ENCODE data around the gene ATP6V0B.

ATP6V0B gene

GRCh38 chr1:43965316-43965715, 9.4 kb upstream of the ATP6V0B start:
- peaks cover 5% of the 10 kb centered on the region for H3K36me3 Mint-ChIP-seq (ENCODE audit: insufficient read depth)
- no peak for DNase-seq (ENCODE audit: low spot score in 2 of 2)
- H3K9me3 Mint-ChIP-seq: no peaks in the 10 kb centered on the region
- H3K27me3 Mint-ChIP-seq: no peaks in the 10 kb centered on the region
- H3K4me3 Mint-ChIP-seq: no peak overlapping the region
- no peak overlapping the region for H3K27ac Mint-ChIP-seq (ENCODE audit: low read depth)
- H3K4me1 Mint-ChIP-seq: peaks cover 11% of the 10 kb centered on the region
- no peak for ATAC-seq (replicated peaks; ENCODE audit: extremely low read depth, poor library complexity, severe bottlenecking)

GRCh38 chr1:43968348-43968948, 6.3 kb upstream of the ATP6V0B start:
- Mint-ChIP-seq H3K27ac (ENCODE audit: low read depth) (no peak overlapping the region), H3K27me3 (no peaks in the 10 kb centered on the region), H3K4me1 (peaks cover 22% of the 10 kb centered on the region), H3K4me3 (no peak overlapping the region), H3K36me3 (ENCODE audit: insufficient read depth) (peaks cover 5% of the 10 kb centered on the region), H3K9me3 (no peaks in the 10 kb centered on the region)
- no peak for DNase-seq (ENCODE audit: low spot score in 2 of 2)
- ATAC-seq (replicated peaks; ENCODE audit: extremely low read depth, poor library complexity, severe bottlenecking): no peak

GRCh38 chr1:43969416-43969745, 5.4 kb upstream of the ATP6V0B start:
- Mint-ChIP-seq H3K4me3 (peak overlapping the region; percentile 80), H3K27me3 (no peaks in the 10 kb centered on the region), H3K9me3 (no peaks in the 10 kb centered on the region), H3K36me3 (ENCODE audit: insufficient read depth) (peaks cover 7% of the 10 kb centered on the region), H3K4me1 (peaks cover 31% of the 10 kb centered on the region), H3K27ac (ENCODE audit: low read depth) (peak overlapping the region; percentile 39)
- DNase-seq (ENCODE audit: low spot score in 2 of 2) (no peak), ATAC-seq (replicated peaks; ENCODE audit: extremely low read depth, poor library complexity, severe bottlenecking) (no peak)

- Mint-ChIP-seq H3K27ac (ENCODE audit: low read depth) (peak within 1 kb of the TSS; percentile 39), H3K36me3 (ENCODE audit: insufficient read depth) (peaks cover 7% of the 10 kb centered on the region), H3K27me3 (no peaks in the 10 kb centered on the region), H3K9me3 (no peaks in the 10 kb centered on the region), H3K4me3 (peak within 1 kb of the TSS; percentile 80), H3K4me1 (peaks cover 32% of the 10 kb centered on the region)
- ATAC-seq (replicated peaks; ENCODE audit: extremely low read depth, poor library complexity, severe bottlenecking) (peak; percentile 91), DNase-seq (ENCODE audit: low spot score in 2 of 2) (peak; percentile 75 to 84)
Observed at GRCh38 chr1:43969746-43970466, 4.9 kb upstream of the ATP6V0B start, which contains the start of gene DPH2. Gene DPH2 (plus strand): TSS chr1:43970010. CDS start chr1:43970176, 166 bp downstream.

GRCh38 chr1:43970502-43970901, 4.3 kb upstream of the ATP6V0B start:
- Mint-ChIP-seq H3K27ac (ENCODE audit: low read depth) (peak overlapping the region; percentile 27), H3K36me3 (ENCODE audit: insufficient read depth) (peaks cover 7% of the 10 kb centered on the region), H3K9me3 (no peaks in the 10 kb centered on the region), H3K4me1 (peaks cover 32% of the 10 kb centered on the region), H3K27me3 (no peaks in the 10 kb centered on the region), H3K4me3 (peak overlapping the region; percentile 80)
- ATAC-seq (replicated peaks; ENCODE audit: extremely low read depth, poor library complexity, severe bottlenecking) (no peak), DNase-seq (ENCODE audit: low spot score in 2 of 2) (no peak)

GRCh38 chr1:43970911-43971310, 3.8 kb upstream of the ATP6V0B start:
- DNase-seq (ENCODE audit: low spot score in 2 of 2): no peak
- Mint-ChIP-seq H3K27ac (ENCODE audit: low read depth) (no peak overlapping the region), H3K4me3 (peak overlapping the region; percentile 80), H3K27me3 (no peaks in the 10 kb centered on the region), H3K36me3 (ENCODE audit: insufficient read depth) (peaks cover 7% of the 10 kb centered on the region), H3K9me3 (no peaks in the 10 kb centered on the region), H3K4me1 (peaks cover 32% of the 10 kb centered on the region)
- ATAC-seq (replicated peaks; ENCODE audit: extremely low read depth, poor library complexity, severe bottlenecking): no peak

GRCh38 chr1:43971336-43971980, 3.3 kb upstream of the ATP6V0B start:
- no peak overlapping the region for H3K27ac Mint-ChIP-seq (ENCODE audit: low read depth)
- peaks cover 35% of the 10 kb centered on the region for H3K4me1 Mint-ChIP-seq
- no peaks in the 10 kb centered on the region for H3K9me3 Mint-ChIP-seq
- H3K36me3 Mint-ChIP-seq (ENCODE audit: insufficient read depth): peaks cover 7% of the 10 kb centered on the region
- ATAC-seq (replicated peaks; ENCODE audit: extremely low read depth, poor library complexity, severe bottlenecking) (no peak), DNase-seq (ENCODE audit: low spot score in 2 of 2) (no peak)
- H3K4me3 Mint-ChIP-seq: peak overlapping the region; percentile 80
- no peaks in the 10 kb centered on the region for H3K27me3 Mint-ChIP-seq

GRCh38 chr1:43973981-43974442, 748 bp upstream of the ATP6V0B start:
- Mint-ChIP-seq H3K27ac (ENCODE audit: low read depth) (peak overlapping the region; percentile 88), H3K4me1 (peaks cover 52% of the 10 kb centered on the region), H3K4me3 (peak overlapping the region; percentile 89), H3K27me3 (no peaks in the 10 kb centered on the region), H3K36me3 (ENCODE audit: insufficient read depth) (peaks cover 15% of the 10 kb centered on the region), H3K9me3 (no peaks in the 10 kb centered on the region)
- ATAC-seq (replicated peaks; ENCODE audit: extremely low read depth, poor library complexity, severe bottlenecking): no peak
- no peak for DNase-seq (ENCODE audit: low spot score in 2 of 2)

- peaks cover 14% of the 10 kb centered on the region for H3K36me3 Mint-ChIP-seq (ENCODE audit: insufficient read depth)
- H3K27ac Mint-ChIP-seq (ENCODE audit: low read depth): peak overlapping the region; percentile 88
- peak; percentile 4 for ATAC-seq (replicated peaks; ENCODE audit: extremely low read depth, poor library complexity, severe bottlenecking)
- H3K4me3 Mint-ChIP-seq: peak overlapping the region; percentile 89
- no peaks in the 10 kb centered on the region for H3K9me3 Mint-ChIP-seq
- H3K4me1 Mint-ChIP-seq: peaks cover 41% of the 10 kb centered on the region
- no peak for DNase-seq (ENCODE audit: low spot score in 2 of 2)
- H3K27me3 Mint-ChIP-seq: no peaks in the 10 kb centered on the region
Observed at GRCh38 chr1:43975249-43975961, 645 bp downstream of the ATP6V0B start.

GRCh38 chr1:43976045-43976444, 1.3 kb downstream of the ATP6V0B start:
- Mint-ChIP-seq H3K9me3 (no peaks in the 10 kb centered on the region), H3K27ac (ENCODE audit: low read depth) (peak overlapping the region; percentile 88), H3K4me3 (peak overlapping the region; percentile 89)

GRCh38 chr1:43976890-43977289, 2.1 kb downstream of the ATP6V0B start:
- no peak overlapping the region for H3K27ac Mint-ChIP-seq (ENCODE audit: low read depth)
- no peak for DNase-seq (ENCODE audit: low spot score in 2 of 2)
- peak overlapping the region; percentile 89 for H3K4me3 Mint-ChIP-seq
- H3K27me3 Mint-ChIP-seq: no peaks in the 10 kb centered on the region
- H3K9me3 Mint-ChIP-seq: no peaks in the 10 kb centered on the region
- ATAC-seq (replicated peaks; ENCODE audit: extremely low read depth, poor library complexity, severe bottlenecking): no peak
- H3K36me3 Mint-ChIP-seq (ENCODE audit: insufficient read depth): peaks cover 14% of the 10 kb centered on the region
- peaks cover 38% of the 10 kb centered on the region for H3K4me1 Mint-ChIP-seq

More at GRCh38 chr1:43976045-43976444, 1.3 kb downstream of the ATP6V0B start:
- Mint-ChIP-seq H3K27me3 (no peaks in the 10 kb centered on the region), H3K4me1 (peaks cover 42% of the 10 kb centered on the region), H3K36me3 (ENCODE audit: insufficient read depth) (peaks cover 14% of the 10 kb centered on the region)
- ATAC-seq (replicated peaks; ENCODE audit: extremely low read depth, poor library complexity, severe bottlenecking) (no peak), DNase-seq (ENCODE audit: low spot score in 2 of 2) (no peak)
